HG03066 (cell line): ENCODE measurements around the gene HMGN1.

Source experiments
- ATAC-seq: cut with Tn5 transposase; IDR thresholded peaks from one replicate; pipeline ENCODE4 v1.9.1; 2021; ENCODE audit warnings: low read depth; ENCODE audit not compliant: unreplicated experiment

Gene HMGN1

DNA sequence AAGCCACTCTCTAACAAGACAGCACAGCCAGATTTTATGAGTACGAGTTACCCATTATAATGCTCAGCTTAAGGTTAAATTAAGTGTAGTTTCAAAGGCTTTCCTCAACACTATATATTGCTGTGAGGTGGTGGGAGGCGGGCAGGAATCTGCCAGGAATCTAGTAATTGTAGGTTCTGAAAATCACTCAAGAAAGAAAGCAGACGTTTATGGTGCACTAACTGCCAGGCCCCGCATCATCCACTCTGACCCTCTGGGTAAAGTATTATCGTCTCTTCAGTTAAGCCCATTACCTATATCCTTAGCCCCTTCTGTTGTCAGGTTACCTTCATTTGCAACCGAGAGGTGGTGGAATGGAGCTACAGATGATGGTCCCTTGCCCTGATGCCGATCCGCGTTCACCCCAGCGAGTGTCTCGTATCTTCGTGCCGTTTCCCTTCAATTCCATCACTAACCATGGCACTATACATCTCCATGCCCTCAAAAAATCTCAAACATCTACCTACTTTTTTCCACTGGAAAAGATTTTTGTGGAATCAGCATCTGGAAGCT is 12.4 kb downstream of the HMGN1 start:
- no peak for ATAC-seq

DNA sequence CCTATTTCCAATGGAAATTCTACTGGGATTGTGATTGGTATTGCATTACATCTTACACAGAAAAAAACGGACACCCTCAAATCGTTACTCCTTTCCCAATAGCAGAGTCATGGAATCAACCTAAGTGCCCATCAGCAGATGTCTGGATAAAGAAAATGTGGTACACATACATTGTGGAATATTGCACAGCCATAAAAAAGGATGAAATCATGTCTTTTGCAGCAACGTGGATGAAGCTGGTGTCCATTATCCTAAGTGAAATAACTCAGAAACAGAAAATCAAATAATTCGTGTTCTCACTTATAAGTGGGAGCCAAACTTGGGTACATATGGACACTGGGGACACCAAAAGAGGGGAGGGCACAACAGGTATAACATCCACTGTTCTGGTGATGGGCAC is 14.3 kb downstream of the HMGN1 start:
- no peak for ATAC-seq

DNA sequence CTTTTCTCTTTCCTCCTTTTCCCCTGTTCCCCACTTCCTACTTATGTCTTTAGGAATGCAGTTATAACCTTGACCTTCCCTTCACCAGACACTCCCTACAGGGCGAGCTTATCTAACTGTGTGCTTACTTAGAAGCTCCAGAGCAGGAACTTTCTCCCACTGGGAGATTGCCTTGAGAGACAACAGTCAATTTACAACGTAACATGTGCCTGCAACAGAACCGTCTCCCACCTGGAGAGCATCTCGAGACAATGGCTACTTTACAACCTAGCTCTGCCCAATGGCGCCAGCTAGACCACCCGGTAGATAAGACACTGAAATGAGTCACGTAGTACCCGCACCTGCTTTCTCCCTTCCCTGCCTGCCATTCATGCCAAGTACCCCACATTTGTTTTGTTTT is 16.7 kb downstream of the HMGN1 start:
- no peak for ATAC-seq

DNA sequence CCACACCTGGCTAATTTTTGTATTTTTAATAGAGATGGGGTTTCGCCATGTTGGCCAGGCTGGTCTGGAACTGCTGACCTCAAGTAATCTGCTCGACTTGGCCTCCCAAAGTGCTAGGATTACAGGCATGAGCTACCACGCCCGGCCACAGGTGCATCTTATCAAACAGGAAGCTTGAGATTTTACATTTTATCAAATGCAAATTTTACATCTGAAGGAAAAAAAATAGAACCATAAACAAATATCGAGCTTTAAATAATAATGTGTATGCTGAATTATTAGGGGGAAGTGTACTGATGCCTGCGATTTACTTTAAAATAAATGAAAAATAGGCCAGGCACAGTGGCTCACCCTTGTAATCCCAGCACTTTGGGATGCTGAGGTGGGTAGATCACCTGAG is 18.9 kb downstream of the HMGN1 start:
- no peak for ATAC-seq

DNA sequence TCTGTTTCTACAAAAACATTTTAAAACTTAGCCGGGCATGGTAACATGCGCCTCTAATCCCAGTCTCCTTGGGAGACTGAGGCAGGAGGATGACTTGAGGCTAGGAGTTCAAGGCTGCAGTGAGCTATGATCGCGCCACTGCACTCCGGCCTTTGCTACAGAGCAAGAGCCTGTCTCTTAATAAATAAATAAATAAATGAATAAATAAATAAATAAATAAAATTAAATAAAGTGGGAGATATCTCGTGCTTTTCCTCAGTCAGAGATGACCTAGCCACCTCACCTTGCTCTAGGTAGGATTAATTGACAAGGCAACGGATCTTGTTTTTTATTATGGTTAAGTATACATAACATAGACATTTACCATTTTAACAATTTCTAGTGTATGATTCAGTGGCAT is 21.2 kb downstream of the HMGN1 start:
- no peak for ATAC-seq

DNA sequence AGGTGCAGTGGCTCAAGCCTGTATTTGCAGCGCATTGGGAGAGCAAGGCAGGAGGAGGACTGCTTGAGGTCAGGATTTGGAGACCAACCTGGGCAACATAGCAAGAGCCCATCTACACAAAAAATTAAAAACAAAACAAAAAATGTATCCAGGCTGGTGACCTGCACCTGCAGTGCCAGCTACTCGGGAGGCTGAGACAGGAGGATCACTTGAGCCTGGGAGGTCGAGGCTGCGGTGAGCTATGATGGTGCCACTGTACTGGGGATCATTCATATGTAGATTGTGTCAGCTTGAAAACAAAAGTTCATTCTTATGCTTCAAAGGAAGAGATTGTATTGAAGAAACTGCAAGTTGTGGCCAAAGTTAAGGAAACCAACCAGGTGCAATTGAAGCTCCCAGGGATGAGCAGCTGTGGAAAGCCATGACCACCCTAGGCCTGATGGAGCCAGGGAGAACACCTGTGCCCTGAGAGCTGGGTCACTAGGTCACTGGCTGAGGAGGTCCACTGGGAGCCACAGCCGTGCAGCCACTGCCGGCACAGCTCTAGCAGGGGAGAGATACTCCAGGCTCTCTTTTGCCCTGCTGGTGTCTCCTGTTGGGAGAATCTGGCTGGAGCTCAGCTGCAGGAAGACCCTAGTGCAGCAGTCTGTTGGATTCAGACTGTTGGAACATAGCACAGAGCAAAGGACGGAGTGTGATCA is 22.1 kb downstream of the HMGN1 start:
- no peak for ATAC-seq

DNA sequence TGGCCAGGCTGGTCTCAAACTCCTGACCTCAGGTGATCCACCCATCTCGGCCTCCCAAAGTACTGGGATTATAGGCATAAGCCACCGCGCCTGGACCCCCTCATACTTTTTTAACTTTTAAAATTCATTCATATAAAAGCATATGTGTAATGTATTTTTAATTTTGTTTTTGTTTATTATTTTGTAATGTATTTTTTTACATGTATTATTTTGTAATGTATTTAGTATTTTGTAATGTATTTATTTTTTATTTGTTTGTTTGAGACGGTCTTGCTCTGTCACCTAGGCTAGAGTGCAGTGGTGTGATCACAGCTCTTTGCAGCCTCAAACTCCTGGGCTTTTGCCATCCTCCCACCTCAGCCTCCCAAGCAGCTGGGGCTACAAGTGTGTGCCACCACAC is 23.4 kb downstream of the HMGN1 start:
- no peak for ATAC-seq

DNA sequence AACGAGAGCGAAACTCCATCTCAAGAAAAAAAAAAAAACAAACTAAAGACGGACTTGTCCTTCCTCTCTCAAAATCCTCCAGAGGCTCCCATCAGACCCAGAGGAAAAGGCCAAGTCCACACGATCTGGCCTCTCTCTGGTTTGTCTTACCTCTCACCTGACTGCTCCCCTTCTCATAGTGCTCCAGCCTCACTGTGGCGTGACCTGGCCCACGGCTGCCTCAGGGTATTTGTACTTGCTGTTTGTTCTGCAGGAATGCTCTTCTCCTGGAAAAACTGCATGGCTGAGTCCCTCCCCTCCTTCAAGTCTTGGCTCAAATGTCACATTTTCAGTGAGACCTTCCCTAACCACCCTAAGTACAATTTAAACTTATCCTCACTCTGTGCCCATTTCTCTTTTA is 27.5 kb downstream of the HMGN1 start:
- ATAC-seq, result no peak

DNA sequence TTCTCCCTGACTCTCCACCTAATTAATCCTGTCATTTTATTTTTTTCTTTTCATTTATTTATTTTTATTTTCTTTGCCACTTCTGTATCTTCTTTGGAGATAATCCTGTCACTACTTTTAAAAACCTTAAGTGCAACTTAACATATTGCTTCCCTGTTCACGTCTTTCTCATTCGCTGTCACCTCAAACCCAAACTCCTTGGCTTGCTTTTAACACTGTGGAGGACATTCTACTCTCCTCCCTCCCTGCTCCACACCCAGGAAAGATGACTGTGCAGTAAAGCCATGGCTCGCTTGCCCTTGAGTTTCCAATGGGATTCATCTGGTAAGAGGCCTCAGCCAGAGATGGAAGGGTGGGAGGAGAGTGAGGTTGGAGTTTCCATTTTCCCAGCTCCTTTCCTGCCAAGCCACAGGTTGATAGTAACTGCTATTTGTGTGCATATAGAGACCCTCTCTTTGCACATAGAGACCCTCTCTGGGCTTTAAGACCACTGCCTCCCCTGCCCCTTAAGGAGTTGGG is 29.0 kb downstream of the HMGN1 start:
- ATAC-seq, result no peak

DNA sequence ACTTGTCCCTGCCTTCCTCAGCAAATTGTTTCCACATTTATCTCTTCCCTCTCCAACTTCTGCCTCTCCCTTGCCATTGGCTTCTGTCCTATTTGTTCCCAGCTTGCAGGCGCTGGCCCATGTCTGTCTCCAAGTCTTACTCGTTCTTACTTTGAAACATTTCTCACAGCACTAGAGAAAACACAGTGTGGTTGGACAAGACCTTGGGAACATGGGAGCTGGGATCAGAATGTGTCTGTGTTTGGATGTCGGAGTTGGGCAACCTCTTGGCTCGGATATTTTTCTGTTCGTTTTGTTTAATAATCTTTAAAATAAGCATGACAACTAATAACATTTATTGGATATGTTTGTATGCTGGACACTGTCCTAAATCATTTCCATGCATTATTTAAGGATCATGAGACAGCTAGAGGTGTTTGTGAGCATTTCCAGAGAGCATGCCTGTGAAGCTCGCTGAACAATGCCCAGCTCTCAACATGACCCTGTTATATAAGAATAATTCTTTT is 29.6 kb downstream of the HMGN1 start:
- ATAC-seq, result no peak

DNA sequence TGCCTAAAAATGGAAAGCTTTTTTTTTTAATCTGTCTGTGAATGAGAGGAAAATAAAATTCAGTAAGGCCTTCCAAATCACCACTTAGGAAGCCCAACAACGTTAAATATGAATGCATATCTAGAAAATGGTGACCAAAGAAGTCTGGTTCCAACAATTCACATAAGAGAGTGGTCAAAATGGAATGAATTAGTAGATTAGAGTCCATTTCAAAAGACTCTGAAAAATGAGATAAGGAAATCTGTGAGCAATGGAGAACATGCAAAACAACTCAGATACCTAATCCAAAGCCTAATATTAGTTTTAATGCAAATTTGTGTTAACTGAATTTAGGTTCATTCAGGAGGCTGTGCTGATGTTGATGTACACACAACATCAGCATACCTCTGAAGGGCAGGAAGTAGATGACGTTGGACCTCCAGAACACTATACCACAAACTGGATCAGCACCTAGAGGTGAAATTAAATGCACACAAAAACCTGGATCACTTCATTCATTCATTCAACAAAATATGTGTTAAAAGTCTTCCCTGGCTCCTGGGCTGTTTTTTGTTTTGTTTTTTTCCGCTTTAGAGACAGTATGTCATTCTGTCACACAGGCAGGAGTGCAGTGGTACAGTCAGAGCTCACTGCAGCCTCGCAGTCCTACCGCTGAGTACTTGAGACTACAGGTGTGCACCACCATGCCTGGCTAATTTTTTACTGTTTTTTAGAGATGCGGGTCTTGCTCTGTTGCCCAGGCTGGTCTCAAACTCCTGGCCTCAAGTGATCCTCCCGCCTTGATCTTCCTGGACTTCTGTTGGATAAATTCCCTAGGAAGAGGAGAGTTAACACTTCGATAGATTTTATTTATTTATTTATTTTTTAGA is 30.6 kb downstream of the HMGN1 start:
- no peak for ATAC-seq

DNA sequence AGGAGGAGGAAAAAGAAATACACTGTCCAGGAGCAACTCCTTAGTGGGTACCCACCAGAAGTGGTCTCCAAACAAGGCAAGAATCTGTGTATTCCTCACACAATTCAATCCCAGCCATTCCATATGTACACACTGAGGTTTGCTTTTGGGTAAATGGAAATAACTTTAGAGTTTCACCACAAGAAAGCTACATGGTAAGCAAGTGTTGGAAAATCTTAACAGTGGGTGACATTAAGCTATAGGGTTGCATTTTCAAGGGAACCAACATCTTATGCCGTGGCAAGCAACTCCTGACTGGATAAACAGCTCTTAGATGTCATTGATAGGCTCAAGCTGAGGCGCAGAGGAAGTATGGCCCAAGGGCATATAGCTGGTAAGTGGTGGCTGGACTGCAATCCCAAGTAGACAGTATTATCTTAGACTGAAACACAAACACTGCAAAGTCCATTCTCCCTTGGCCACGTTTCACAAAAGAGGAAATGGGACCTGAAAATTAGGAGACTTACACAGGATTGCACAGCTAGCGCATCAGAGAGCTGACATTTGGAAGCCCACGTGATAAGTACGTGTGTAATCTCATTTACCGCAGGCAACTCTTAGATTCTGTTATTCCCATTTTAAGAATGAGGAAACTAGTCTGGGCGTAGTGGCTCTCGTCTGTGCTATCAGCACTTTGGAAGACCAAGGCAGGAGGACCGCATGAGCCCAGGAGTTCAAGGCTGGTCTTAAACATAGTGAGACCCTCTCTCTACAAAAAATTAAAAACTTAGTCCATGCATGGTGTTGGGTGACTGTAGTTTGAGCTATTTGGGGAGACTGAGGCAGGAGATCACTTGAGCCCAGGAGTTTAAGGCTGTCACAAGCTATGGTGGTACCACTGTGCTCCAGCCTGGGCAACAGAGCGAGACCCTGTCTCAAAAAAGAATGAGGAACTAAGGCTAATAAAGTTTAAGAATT is 31.5 kb downstream of the HMGN1 start:
- ATAC-seq, result no peak

DNA sequence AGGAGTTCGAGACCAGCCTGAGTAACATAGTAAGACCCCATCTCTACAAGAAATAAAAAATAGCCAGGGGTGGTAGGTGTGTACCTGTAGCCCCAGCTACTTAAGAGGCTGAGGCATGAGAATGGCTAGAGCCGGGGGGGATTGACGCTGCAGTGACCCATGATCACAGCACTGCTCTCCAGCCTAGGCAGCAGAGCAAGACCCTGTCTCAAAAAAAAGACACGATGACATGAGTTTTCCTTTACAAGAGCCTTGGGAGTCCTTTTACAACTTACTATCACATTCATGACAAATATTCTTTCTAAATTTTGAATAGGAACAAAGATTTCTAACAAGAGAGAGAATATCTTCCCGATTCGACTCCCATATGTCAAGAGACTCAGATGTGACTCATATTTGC is 32.2 kb downstream of the HMGN1 start:
- no peak for ATAC-seq

DNA sequence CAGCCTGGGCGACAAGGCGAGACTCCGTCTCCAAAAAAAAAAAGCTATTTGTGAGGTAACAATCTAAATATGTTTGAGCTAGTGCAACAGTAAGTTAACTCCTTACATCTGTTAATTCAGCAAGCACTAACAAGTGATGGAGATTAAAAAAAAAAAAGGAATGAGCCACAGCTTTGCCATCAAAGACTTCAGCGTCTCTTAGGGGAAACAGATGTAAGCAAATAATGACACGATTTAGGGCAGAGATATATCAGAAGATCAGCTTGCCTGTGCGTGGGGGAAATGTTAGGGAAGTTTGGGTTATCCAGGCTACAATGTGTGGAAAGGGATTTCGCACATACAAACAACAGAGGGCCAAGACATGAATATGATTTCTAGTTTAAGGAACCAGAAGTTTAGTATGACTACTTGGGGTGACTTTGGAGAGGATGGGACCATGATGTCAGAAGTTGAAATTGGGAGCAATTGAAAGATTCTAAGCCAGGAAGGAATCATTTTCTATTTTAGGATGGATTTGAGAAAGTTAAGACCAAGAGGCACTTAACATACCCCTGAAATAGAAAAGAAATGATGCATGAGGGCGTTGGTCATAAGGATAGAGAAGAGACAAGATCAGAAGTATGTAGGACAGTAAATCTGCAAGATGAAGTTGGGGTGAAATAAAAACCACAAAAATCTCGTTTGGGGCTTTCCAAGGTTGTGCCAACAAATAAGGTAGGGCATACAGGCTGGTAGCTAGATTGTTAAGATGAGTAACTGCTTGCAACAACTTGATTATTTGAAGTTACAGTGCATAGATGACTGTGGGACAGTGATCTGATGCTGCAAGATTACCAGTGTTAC is 33.1 kb downstream of the HMGN1 start:
- ATAC-seq, result no peak

DNA sequence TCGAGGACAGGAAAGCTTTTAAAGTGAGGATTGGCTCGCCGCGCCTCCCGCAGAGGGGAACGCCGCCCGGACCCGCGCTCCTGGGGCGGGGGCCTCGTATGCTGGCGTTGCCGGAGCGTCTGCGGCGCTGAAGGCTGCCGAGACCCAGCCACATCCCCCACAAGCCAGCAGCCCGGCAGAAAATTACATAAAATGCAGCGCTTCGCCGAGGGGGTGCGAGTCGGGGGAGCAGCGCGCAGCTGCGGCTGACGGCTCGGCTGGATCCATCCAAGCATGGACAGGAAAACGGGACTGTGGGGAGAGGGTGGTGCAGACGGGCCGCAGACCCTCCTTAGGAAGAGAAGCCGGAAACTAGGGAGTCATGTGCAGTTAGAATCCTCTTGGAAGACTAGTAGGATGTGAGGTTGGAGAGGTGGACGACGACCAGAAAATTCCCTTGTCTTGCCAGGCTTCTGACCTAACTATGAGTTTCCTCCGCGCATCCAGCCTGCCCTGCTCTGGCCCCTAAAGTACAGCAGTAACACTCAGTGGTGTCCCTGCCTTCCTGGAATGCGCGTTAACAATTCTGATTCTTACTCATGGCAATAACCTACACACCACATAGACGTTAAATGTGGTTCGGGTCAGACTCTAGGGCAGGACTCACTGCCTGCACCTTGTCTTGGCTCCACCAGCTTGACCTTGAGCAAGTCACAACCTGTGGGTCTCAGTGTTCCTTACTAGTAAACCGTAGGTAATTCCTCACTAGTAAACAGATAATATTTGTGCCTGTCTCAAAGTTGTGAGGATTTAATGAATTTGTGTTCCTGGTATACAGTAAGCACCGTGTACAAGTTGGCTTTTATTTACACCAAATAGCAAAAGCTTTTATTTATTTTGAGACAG is 34.5 kb downstream of the HMGN1 start:
- ATAC-seq, result peak; percentile 6

DNA sequence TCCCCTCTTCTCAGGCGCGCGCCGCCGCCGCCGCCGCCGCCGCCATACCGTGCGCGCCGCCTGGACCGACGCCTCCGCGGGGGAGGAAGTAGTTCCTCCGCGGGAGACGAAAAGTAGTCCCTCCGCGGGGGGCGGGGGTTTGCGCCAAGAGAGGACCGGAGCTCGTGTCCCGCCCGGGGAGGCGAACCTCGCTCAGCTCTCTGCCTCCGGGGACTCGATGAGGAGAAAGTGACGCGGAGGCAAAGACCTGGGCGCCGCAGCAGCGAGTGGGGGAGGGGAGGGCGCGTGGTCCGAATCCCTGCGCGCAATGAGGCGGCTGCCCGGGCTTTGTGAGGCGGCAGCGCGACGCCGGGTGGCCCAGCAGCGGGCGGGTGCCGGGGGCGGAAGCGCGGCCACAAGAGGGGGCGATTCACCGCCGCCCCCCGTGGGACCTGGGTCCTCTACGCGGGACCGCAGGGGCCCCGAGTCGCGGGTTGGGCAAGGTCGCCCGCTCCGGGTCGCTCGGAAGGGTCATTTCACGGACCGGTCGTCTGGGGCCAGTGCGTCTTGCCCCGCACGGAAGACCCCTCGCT is 35.2 kb downstream of the HMGN1 start, which contains the start of gene BRWD1:
BRWD1 (minus strand) TSS at position 62 of the 572 bp plus-strand sequence. CDS start 141 bp downstream, outside the sequence.
- peak; percentile 40 for ATAC-seq

DNA sequence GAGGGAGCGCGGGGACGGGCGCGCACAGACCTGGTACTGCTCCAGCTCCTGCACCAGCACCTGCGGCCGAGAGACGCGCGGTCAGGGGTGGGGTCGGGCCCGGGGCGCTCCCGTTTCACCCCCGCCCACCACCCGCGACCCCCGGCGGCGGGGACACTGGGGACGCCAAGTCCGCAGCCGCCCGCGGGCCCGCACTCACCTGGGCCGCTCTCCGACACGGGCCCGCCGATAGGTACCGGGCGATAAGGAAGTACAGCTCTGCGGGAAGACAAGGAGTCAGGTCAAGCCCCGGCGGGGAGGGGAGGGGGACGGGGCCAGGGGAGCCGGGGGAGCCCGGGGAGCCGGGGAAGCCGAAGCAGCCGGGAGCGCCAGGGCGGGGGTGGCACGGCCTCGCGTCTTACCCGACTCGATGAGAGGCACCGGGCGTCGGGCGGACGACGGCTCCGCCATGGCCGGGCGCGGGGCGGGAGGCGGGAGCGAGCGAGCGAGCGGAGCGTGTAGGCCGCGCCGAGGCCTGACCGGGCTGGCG is 35.8 kb downstream of the HMGN1 start:
- ATAC-seq, result peak; percentile 6
